ENCODE results near the gene COX8C.
"Not testable (repeated sequence)": the region's sequence is repeated elsewhere in the genome, so short reads cannot be mapped to it uniquely, and the experiment has no call there.

DNA sequence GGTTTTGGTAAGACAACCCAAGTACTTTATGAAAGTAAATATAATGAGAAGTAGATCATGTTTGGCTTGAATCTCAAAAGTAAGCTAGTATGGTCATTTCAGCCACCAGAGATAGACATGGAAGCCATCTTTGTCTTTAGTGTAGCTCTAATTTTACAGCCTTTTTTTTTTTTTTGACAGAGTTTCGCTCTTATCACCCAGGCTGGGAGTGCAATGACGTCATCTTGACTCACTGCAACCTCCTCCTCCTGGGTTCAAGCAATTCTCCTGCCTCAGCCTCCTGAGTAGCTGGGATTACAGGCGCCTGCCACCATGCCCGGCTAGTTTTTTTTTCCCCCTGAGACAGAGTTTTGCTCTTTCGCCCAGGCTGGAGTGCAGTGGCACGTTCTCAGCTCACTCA lies 7.9 kb downstream of the COX8C start:
- not testable (repeated sequence) for TF ChIP-seq EZH2 (IDR thresholded peaks at IDR 0.05); POLR2AphosphoS5 (IDR thresholded peaks at IDR 0.05; ENCODE audit: borderline replicate concordance, low read depth, low read length)
